Pancreas (tissue), 10 donors: ENCODE data around the gene FAM227B. TPM values are rescaled to one million over a fixed set of nuclear protein-coding genes. Genes with fewer than 3 reads are reported as not detected.
A peak's percentile ranks its signal among the peaks of the same experiment; 100 is the strongest.

Experiments
- ATAC-seq, 4 donors: fragments of 200-7000 bp; cut with Tn5 transposase; one replicate each; pipeline versions ENCODE4 v1.8.0 to v1.9.1; 2020; ENCODE audit warnings: mild to moderate bottlenecking in 4 of 4, moderate library complexity in 4 of 4
- DNase-seq, 6 donors: peaks; one replicate each; pipeline ENCODE4 v3.0.0-alpha.2; 2020
- FAIRE-seq: peaks from 2 replicates; lab custom pipeline; 2012; peaks lifted over from hg19 to GRCh38; lab: Jason Lieb, UNC
- H3K27ac ChIP-seq, 4 donors: fragments of 200-600 bp; sonication (generic); 1 replicate in 3 of 4; 2 replicates in 1 of 4; pipeline versions ENCODE4 v1.5.0 to v1.8.0; 2020
- H3K27me3 ChIP-seq, 4 donors: fragments of 200-600 bp; one replicate each; pipeline ENCODE4 v1.8.0; 2021
- H3K36me3 ChIP-seq, 3 donors: fragments of 200-600 bp; sonication (generic) in 1 of 3; one replicate each; pipeline versions ENCODE4 v1.5.0 to v1.8.0; 2020 to 2021
- H3K4me1 ChIP-seq, 3 donors: fragments of 200-600 bp; one replicate each; pipeline ENCODE4 v1.8.0; 2021
- H3K4me3 ChIP-seq, 4 donors: fragments of 200-600 bp; sonication (generic) in 2 of 4; one replicate each; pipeline versions ENCODE4 v1.5.0 to v1.8.0; 2020 to 2021
- H3K9me3 ChIP-seq, 4 donors: fragments of 200-600 bp; one replicate each; pipeline ENCODE4 v1.8.0; 2021
- CTCF ChIP-seq, 4 donors: fragments of 200-600 bp; sonication (generic) in 3 of 4; IDR thresholded peaks; one replicate each; pipeline versions ENCODE4 v1.5.0 to v1.8.0; 2021; ENCODE audit warnings: antibody characterized with exemption in 4 of 4
- WGBS, 2 donors: extraction: QIAGEN DNeasy Blood & Tissue Kit; methylation state at CpG; one replicate each; pipeline ENCODE4 v1.1.7; 2013; 5-methylcytosine and 5-hydroxymethylcytosine counted together
- intact Hi-C, 3 donors: fragments of 100-400 bp; cut with DNase I; formaldehyde crosslinking; loops; one replicate each; pipeline versions ENCODE4 v1.11.1 to v1.14.2; 2022
- polyA plus RNA-seq, 2 donors: library from polyadenylated mRNA; stranded (reverse); fragments of 200-250 nt; gene quantifications; one replicate each; pipeline ENCODE4 v1.2.3, GENCODE V29; 2013
- total RNA-seq, 6 donors: library from RNA; stranded (reverse); fragmentation: NEBNext Ultra II Directional in 4 of 6; extraction: Animal tissue kit (Norgen Biotek cat#: 25700) in 4 of 6; gene quantifications; one replicate each; pipeline versions ENCODE4 v1.2.1 to v1.2.4, GENCODE V29; 2021 to 2023
- donor health status: healthy with polysubstance abuse.
- donor health status: DM: no; HTN: no; CAD: no; lungs with moderate emphysema.
- donor health status: DM: no; HTN: no; CAD: no.
- donor health status: control.
- donor health status: control.
- donor health status: Bipolar disorder and iron deficiency.
- donor health status: DM: yes; HTN: yes; CAD: no.
- donor health status: DM: no; HTN: no; CAD: no.
- donor health status: DM: no; HTN: no; CAD: no.
- donor health status: DM: yes; HTN: yes; CAD: no.

Gene FAM227B
- total and polyA plus RNA-seq, 8 donors, result 3.1 to 6.5 (median 4.1) TPM

- Histone ChIP-seq H3K4me1 (no peaks in the 10 kb centered on the region), H3K27me3 (no peaks in the 10 kb centered on the region), H3K4me3 (peak overlapping the region in 1 of 4 donors; percentile 22), H3K9me3 (no peaks in the 10 kb centered on the region), H3K27ac (no peak overlapping the region), H3K36me3 (no peaks in the 10 kb centered on the region)
- TF ChIP-seq CTCF (IDR thresholded peaks at IDR 0.05), result peak in 3 of 4 donors; percentile 43 to 63 (median 57)
- FAIRE-seq, result no peak
- peak in 5 of 6 donors; percentile 13 to 65 (median 29) for DNase-seq
- peak; percentile 77 to 94 (median 88) for ATAC-seq
- 21 to 25% methylated on average over 9 of the region's 9 CpGs for WGBS, 2 donors
- intact Hi-C loops, result no loop called here
These were observed 198.6 kb downstream of the FAM227B start for GRCh38 chr15:49421991-49422390.

DNA sequence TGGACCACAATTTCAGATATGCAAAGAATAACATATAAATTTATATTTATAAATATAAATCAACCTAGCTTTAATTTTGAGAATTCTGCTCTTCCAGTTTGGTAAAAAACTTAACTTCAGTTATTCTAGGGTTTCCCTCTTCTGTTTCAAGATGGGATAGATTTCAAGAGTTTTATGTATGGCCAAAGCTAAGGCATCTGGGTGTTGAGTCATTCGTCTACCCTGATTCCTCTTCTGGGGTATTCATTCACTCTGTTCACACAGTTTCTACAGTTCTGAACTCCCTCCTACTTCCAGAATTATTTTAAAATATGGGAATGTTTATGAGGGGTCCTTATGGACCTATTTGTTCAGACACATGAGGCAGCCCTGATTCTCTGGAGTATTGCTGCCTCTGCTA lies 201.8 kb downstream of the FAM227B start:
- TF ChIP-seq CTCF (IDR thresholded peaks at IDR 0.05), result no peak
- intact Hi-C loops, result no loop called here
- FAIRE-seq, result no peak
- 72 to 81% methylated on average over 1 of the region's 1 CpG for WGBS, 2 donors
- DNase-seq, result no peak
- Histone ChIP-seq H3K4me1 (no peaks in the 10 kb centered on the region), H3K27ac (no peak overlapping the region), H3K4me3 (no peak overlapping the region), H3K27me3 (no peaks in the 10 kb centered on the region), H3K9me3 (no peaks in the 10 kb centered on the region), H3K36me3 (no peaks in the 10 kb centered on the region)
- ATAC-seq, result no peak

- Histone ChIP-seq H3K27me3 (no peaks in the 10 kb centered on the region), H3K9me3 (no peaks in the 10 kb centered on the region), H3K27ac (no peak overlapping the region), H3K36me3 (no peaks in the 10 kb centered on the region), H3K4me1 (no peaks in the 10 kb centered on the region), H3K4me3 (no peak overlapping the region)
- no peak for DNase-seq
- no peak for ATAC-seq
- no peak for FAIRE-seq
- WGBS, 2 donors, result 91 to 97% methylated on average over 1 of the region's 1 CpG
- intact Hi-C loops, result no loop called here
- no peak for TF ChIP-seq CTCF (IDR thresholded peaks at IDR 0.05)
These were observed 205.0 kb downstream of the FAM227B start for GRCh38 chr15:49415638-49416037.

DNA sequence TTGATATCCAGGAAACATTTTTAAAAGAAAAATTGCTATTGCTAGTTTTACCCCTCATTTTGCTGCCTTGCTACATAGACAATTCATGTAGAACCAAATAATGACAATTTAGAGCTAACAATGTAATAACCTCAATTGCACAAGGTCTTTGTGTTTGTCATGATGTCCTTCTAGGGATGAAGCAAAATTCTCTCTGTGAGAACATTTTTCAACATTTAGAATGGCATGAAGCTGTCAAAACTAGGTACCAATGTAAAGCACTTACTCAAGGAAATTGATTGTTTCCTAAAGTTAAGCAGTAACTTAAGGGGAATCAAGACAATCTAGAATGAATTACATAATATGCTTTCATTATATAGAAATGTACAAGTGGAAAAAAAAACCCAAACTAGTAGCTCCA lies 205.5 kb downstream of the FAM227B start:
- Histone ChIP-seq H3K9me3 (no peaks in the 10 kb centered on the region), H3K27ac (no peak overlapping the region), H3K4me1 (no peaks in the 10 kb centered on the region), H3K27me3 (no peaks in the 10 kb centered on the region), H3K36me3 (no peaks in the 10 kb centered on the region), H3K4me3 (no peak overlapping the region)
- no peak for DNase-seq
- no peak for ATAC-seq
- TF ChIP-seq CTCF (IDR thresholded peaks at IDR 0.05), result no peak
- intact Hi-C loops, result no loop called here
- FAIRE-seq, result no peak

- ATAC-seq (no peak), DNase-seq (no peak), FAIRE-seq (no peak)
- Histone ChIP-seq H3K36me3 (no peaks in the 10 kb centered on the region), H3K27ac (no peak overlapping the region), H3K27me3 (no peaks in the 10 kb centered on the region), H3K9me3 (no peaks in the 10 kb centered on the region), H3K4me1 (no peaks in the 10 kb centered on the region), H3K4me3 (no peak overlapping the region)
- TF ChIP-seq CTCF (IDR thresholded peaks at IDR 0.05), result no peak
- intact Hi-C loops, result no loop called here
These were observed 207.8 kb downstream of the FAM227B start for GRCh38 chr15:49412797-49413196.
